GM19324 (cell line): ENCODE data around the gene SERPING1.

Experiments
- ATAC-seq: cut with Tn5 transposase; IDR thresholded peaks from one replicate; pipeline ENCODE4 v1.9.1; 2021; ENCODE audit warnings: mild to moderate bottlenecking, moderate library complexity; ENCODE audit not compliant: unreplicated experiment, low FRiP score

Gene SERPING1

GRCh38 chr11:57596266-57596885 is 1.1 kb upstream of the SERPING1 start:
- ATAC-seq: no peak

GRCh38 chr11:57597916-57598830 is 688 bp downstream of the SERPING1 start:
- no peak for ATAC-seq

DNA sequence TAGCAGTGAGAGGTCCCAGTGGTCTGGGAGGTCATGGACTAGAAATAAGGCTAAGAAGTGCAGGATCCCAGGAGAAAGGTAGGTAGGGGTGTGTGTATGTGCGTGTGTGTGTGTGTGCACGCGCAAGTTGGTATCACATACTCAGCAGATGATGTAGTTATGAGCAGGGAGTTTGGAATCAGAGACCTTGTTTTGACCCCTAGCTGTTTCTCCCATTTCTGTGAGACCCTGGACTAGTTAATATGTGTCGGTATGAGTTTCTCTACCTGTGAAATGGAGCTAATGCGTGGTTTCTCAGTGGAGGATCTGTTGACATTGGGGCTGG is 1.3 kb downstream of the SERPING1 start:
- no peak for ATAC-seq

DNA sequence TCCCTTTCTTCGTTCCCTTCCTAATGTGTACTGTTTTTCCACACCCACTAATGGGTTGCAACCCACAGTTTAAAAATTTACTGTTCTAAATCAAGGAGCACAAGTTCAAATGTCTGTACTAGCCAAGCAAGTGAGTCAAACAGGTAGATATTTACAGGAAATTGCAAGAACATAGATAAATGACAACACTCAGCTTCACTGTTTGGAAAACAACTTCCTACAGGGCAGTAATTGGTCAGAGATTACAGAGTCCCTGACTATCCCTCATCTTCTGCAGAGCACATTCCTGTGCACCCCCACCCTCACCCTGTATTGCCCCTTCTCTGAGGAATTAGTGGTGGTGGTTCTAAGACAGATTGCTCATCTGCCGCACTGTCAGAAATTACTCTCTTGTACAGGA is 1.9 kb downstream of the SERPING1 start:
- ATAC-seq: no peak

DNA sequence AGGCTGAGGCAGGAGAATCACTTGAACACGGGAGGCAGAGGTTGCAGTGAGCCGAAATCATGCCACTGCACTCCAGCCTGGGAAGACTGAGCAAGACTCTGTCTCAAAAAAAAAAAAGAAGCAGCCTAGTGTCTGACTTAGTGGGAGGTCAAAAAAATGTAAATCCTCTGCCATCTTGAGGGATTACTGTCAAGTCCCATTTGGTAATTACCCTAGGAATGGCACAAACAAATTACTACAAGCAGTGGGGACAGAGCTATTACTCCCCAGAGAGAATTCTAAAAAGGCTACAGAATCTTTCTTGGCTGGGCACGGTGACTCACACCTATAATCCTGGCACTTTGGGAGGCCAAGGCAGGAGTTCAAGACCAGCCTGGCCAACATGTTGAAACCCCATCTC is 3.8 kb downstream of the SERPING1 start:
- ATAC-seq: no peak

- ATAC-seq: no peak
Measured at GRCh38 chr11:57604296-57605027, 7.0 kb downstream of the SERPING1 start.

- ATAC-seq: no peak
Measured at GRCh38 chr11:57605028-57605420, 7.5 kb downstream of the SERPING1 start.

DNA sequence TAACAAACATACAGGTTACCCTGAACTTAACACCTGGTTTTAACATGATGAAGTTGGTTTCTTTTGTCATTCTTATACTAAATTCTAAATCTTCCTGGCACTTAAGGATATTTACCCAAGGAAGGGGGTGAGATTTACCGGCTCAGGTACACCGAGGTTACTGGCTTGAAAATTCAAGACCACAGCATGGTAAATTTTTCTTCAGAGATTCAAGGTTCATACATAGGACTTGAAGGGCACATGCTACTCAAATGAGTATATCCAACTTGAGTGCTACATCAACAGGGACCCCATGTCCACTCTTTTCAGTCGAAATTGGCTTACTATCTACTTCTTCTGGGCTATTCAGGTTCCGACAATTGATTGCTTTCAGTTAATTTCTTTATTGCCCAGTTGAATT is 12.7 kb downstream of the SERPING1 start:
- no peak for ATAC-seq

DNA sequence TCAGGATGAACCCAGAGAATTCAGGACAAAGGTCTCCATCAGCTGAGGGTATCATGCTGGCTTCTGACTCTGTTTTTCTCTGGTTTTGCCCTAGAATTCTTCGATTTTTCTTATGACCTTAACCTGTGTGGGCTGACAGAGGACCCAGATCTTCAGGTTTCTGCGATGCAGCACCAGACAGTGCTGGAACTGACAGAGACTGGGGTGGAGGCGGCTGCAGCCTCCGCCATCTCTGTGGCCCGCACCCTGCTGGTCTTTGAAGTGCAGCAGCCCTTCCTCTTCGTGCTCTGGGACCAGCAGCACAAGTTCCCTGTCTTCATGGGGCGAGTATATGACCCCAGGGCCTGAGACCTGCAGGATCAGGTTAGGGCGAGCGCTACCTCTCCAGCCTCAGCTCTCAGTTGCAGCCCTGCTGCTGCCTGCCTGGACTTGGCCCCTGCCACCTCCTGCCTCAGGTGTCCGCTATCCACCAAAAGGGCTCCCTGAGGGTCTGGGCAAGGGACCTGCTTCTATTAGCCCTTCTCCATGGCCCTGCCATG is 16.8 kb downstream of the SERPING1 start:
- no peak for ATAC-seq

- no peak for ATAC-seq
Measured at GRCh38 chr11:57615308-57615707, 17.8 kb downstream of the SERPING1 start.

- ATAC-seq: no peak
Measured at GRCh38 chr11:57616595-57616994, 19.1 kb downstream of the SERPING1 start.

DNA sequence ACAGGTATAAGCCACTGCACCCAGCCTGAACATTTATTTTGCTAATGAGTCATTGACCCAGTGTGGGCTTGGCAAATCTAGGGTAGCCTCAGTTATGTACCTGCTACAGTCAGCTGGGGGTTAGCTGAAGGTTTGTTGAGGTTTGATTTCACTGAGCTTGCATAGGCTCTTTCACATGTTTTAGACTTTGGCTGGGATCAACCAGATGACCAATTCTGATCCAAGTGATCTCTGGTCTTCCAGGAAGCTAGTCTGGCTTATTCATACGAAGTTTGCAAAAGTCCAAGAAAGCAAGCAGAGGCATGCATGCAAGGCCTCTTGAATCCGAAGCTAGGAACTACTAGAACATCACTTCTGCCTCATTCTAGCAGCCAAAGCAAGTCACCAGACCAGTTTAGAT is 21.0 kb downstream of the SERPING1 start:
- ATAC-seq: no peak

DNA sequence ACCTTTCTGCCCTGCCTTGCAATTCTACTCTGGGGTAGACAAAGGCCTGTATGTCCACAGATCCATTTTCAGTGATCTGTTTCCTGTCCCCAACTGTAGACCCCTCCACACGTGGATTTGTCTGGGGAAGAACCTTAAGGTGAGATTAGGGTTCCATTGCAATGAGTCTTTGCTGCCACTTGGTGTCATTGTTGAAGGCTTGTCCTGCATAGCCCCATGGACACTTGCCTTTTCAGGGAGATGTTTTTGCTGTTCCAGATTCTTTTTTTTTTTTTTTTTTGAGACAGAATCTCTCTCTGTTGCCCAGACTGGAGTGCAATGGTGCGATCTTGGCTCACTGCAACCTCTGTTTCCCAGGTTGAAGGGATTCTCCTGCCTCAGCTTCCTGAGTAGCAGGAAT is 21.8 kb downstream of the SERPING1 start:
- no peak for ATAC-seq

- ATAC-seq: no peak
Measured at GRCh38 chr11:57620467-57620866, 23.0 kb downstream of the SERPING1 start.

DNA sequence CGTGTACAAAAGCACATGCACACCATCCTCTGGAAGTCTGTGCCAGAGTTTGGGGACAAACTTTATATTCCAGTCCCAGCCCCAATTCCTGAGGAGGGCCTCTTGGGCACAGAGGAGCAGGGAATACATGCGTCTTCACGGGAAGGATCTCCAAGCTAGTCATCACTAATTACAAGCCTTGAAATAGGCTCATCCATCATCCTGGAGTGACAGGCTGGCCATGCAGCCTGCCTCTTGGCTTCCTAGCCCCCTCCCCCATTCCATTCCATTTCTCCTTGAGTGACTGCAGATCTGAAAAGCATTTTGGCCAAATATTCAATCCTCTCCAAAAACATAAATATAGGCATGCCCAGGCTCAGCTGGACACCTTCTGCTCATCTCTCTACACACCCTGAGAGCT is 24.8 kb downstream of the SERPING1 start:
- no peak for ATAC-seq

- no peak for ATAC-seq
Measured at GRCh38 chr11:57624864-57625263, 27.4 kb downstream of the SERPING1 start.

- ATAC-seq: no peak
Measured at GRCh38 chr11:57626895-57627294, 29.4 kb downstream of the SERPING1 start.

DNA sequence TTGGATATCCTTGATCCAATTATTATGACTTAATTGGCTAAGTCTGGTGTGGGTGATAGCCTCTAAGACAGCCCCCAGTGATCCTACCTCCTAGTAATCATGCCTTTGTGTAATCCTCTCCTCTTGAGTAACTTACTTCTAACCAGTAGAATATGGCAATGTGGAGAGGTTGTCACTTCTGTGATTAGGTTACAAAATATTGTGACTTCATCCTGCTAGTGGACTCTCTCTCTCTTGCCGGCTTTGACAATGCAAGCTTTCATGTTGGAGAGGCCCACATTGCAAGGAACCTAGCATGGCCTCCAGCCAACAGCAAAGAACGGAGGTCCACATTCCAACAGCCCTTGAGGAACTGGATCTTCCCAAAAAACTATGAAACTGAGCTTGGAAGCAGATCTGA is 32.7 kb downstream of the SERPING1 start:
- ATAC-seq: no peak

DNA sequence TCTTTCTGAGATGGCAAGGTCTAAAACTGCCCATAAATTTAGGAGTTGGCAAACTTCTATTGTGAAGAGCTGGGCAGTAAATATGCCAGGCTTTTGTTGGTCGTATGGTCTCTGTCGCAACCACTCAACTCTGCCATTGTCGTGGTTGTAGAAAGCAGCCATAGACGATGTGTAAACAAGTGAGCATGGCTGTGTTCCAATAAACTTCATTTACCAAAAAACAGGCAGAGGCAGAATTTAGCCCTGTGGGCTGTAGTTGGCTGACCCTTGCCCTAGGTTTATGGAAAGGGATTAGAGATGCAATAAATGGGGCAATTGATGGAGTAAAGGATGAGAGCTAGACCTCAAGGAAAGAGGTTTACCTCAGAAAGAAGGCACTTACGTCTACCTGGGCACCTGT is 34.6 kb downstream of the SERPING1 start:
- no peak for ATAC-seq

- ATAC-seq: no peak
Measured at GRCh38 chr11:57633394-57634070, 36.0 kb downstream of the SERPING1 start.

- ATAC-seq: no peak
Measured at GRCh38 chr11:57634311-57634710, 36.8 kb downstream of the SERPING1 start.
